IMR-90 (cell line): Measurements from ENCODE around the gene CEP290. TPM values are rescaled to one million over a fixed set of nuclear protein-coding genes. Genes with fewer than 3 reads are reported as not detected.

ENCODE experiments used
- ATAC-seq: fragments of 200-7000 bp; cut with Tn5 transposase; 2 replicates; pipeline ENCODE4 v1.9.1; 2020; ENCODE audit warnings: low read depth, mild to moderate bottlenecking, moderate library complexity
- BruUV-seq: library from RNA; stranded (reverse); fragments of 400-500 nt; replicated peaks from 2 replicates; lab custom pipeline; 2021; lab: Mats Ljungman, UMichigan
- CTCF ChIA-PET: fragments of 300-600 bp; formaldehyde crosslinking; extraction: SDS; loops from one replicate; lab custom pipeline; 2021; ENCODE audit warnings: antibody characterized with exemption; lab: Yijun Ruan, JAX
- POLR2A ChIA-PET: fragments of 300-600 bp; sonication (Branson Sonifier 250); formaldehyde crosslinking; loops from one replicate; lab custom pipeline; 2022; ENCODE audit warnings: antibody characterized with exemption; ENCODE audit not compliant: unreplicated experiment; lab: Charles Lee
- DNase-seq: peaks from one replicate; pipeline ENCODE4 v3.0.0; 2013
- H2AFZ ChIP-seq: replicated peaks from 2 replicates; pipeline ENCODE3; 2013; ENCODE audit warnings: low read length, mild to moderate bottlenecking; ENCODE audit not compliant: poor library complexity
- H2AK5ac ChIP-seq: 2 replicates; pipeline ENCODE4 v1.6.1; 2013; ENCODE audit warnings: low read depth, low read length, inconsistent platforms
- H2AK9ac ChIP-seq: replicated peaks from 2 replicates; pipeline ENCODE3; 2013; ENCODE audit warnings: mild to moderate bottlenecking, low read depth, low read length, moderate library complexity; ENCODE audit not compliant: poor library complexity
- H2BK120ac ChIP-seq: 2 replicates; pipeline ENCODE4 v1.6.1; 2013; ENCODE audit warnings: low read depth, low read length, inconsistent platforms
- H2BK15ac ChIP-seq: 3 replicates; pipeline ENCODE4 v1.6.1; 2013; ENCODE audit warnings: low read depth, low read length, inconsistent platforms
- H2BK20ac ChIP-seq: 2 replicates; pipeline ENCODE4 v1.6.1; 2013; ENCODE audit warnings: low read depth, mild to moderate bottlenecking, inconsistent platforms, low read length, moderate library complexity
- H2BK5ac ChIP-seq: 2 replicates; pipeline ENCODE4 v1.6.1; 2013; ENCODE audit warnings: mild to moderate bottlenecking, low read depth, low read length, inconsistent platforms; ENCODE audit not compliant: poor library complexity, severe bottlenecking
- H3K14ac ChIP-seq: replicated peaks from 2 replicates; pipeline ENCODE4 v1.6.1; 2013; ENCODE audit warnings: low read depth, low read length, inconsistent platforms
- H3K18ac ChIP-seq: 2 replicates; pipeline ENCODE4 v1.6.1; 2013; ENCODE audit warnings: low read depth, low read length, control low read depth
- H3K23ac ChIP-seq: 2 replicates; pipeline ENCODE4 v1.6.1; 2013; ENCODE audit warnings: low read depth, low read length, inconsistent platforms
- H3K27ac ChIP-seq: 2 replicates; pipeline ENCODE4 v1.5.1; 2013; ENCODE audit warnings: mild to moderate bottlenecking, control low read depth, low read length; ENCODE audit not compliant: insufficient read depth
- H3K27me3 ChIP-seq: 2 replicates; pipeline ENCODE4 v1.6.1; 2013; ENCODE audit warnings: low read length; ENCODE audit not compliant: control insufficient read depth, insufficient read depth
- H3K36me3 ChIP-seq: 2 replicates; pipeline ENCODE4 v1.6.1; 2013; ENCODE audit warnings: low read length, mixed read lengths; ENCODE audit not compliant: control insufficient read depth, insufficient read depth
- H3K4ac ChIP-seq: 2 replicates; pipeline ENCODE4 v1.6.1; 2013; ENCODE audit warnings: low read depth, low read length, inconsistent platforms
- H3K4me1 ChIP-seq: 2 replicates; pipeline ENCODE4 v1.6.1; 2013; ENCODE audit warnings: low read length, mixed read lengths; ENCODE audit not compliant: control insufficient read depth, insufficient read depth
- H3K4me2 ChIP-seq: 2 replicates; pipeline ENCODE4 v1.6.1; 2013; ENCODE audit warnings: low read depth, mild to moderate bottlenecking, control low read depth, low read length, moderate library complexity
- H3K4me3 ChIP-seq: 2 replicates; pipeline ENCODE4 v1.5.1; 2013; ENCODE audit warnings: low read depth, mild to moderate bottlenecking, control low read depth, low read length, moderate library complexity; ENCODE audit not compliant: insufficient read depth
- H3K56ac ChIP-seq: 2 replicates; pipeline ENCODE4 v1.6.1; 2013; ENCODE audit warnings: low read length, inconsistent platforms; ENCODE audit not compliant: insufficient read depth; ENCODE audit errors: extremely low read depth
- H3K79me1 ChIP-seq, 2 experiments: 2 replicates each; pipeline ENCODE4 v1.6.1; 2013; ENCODE audit warnings: low read length in 2 of 2, inconsistent platforms in 1 of 2, low read depth in 1 of 2
- H3K9ac ChIP-seq: 2 replicates; pipeline ENCODE4 v1.6.1; 2013; ENCODE audit warnings: low read depth, low read length, control low read depth
- H3K9me1 ChIP-seq: 2 replicates; pipeline ENCODE4 v1.6.1; 2013; ENCODE audit warnings: low read length, inconsistent platforms; ENCODE audit not compliant: insufficient read depth
- H3K9me3 ChIP-seq: 2 replicates; pipeline ENCODE4 v1.6.1; 2013; ENCODE audit warnings: low read length; ENCODE audit not compliant: control insufficient read depth, insufficient read depth
- H4K20me1 ChIP-seq: 2 replicates; pipeline ENCODE4 v1.6.1; 2013; ENCODE audit warnings: low read length, inconsistent platforms; ENCODE audit not compliant: insufficient read depth
- H4K5ac ChIP-seq: 2 replicates; pipeline ENCODE4 v1.6.1; 2013; ENCODE audit warnings: mild to moderate bottlenecking, low read depth, low read length, control low read depth
- H4K8ac ChIP-seq, 2 experiments: 2 replicates each; pipeline ENCODE4 v1.6.1; 2013; ENCODE audit warnings: low read depth in 2 of 2, low read length in 2 of 2, control low read depth in 1 of 2, inconsistent platforms in 1 of 2
- H4K91ac ChIP-seq: 2 replicates; pipeline ENCODE4 v1.6.1; 2013; ENCODE audit warnings: low read depth, low read length, inconsistent platforms; ENCODE audit not compliant: insufficient read depth
- BHLHE40 ChIP-seq: fragments of 150-350 bp; IDR thresholded peaks from 2 replicates; pipeline ENCODE4 v1.6.1; 2016; ENCODE audit warnings: mild to moderate bottlenecking, low read depth, low read length
- CEBPB ChIP-seq: IDR thresholded peaks from 2 replicates; pipeline ENCODE4 v1.6.1; 2012; ENCODE audit warnings: low read depth, low read length, improper control_type of control experiment
- CHD1 ChIP-seq: IDR thresholded peaks from 2 replicates; pipeline ENCODE4 v1.6.1; 2012; ENCODE audit warnings: low read depth, low read length, improper control_type of control experiment
- FOS ChIP-seq: fragments of 150-350 bp; IDR thresholded peaks from 2 replicates; pipeline ENCODE4 v1.6.1; 2016; ENCODE audit warnings: low read depth, low read length
- MAFK ChIP-seq: IDR thresholded peaks from 2 replicates; pipeline ENCODE4 v1.6.1; 2012; ENCODE audit warnings: low read depth, low read length, improper control_type of control experiment
- MAZ ChIP-seq: IDR thresholded peaks from 2 replicates; pipeline ENCODE4 v1.6.1; 2012; ENCODE audit warnings: low read depth, mild to moderate bottlenecking, low read length, improper control_type of control experiment, moderate library complexity, borderline replicate concordance
- MXI1 ChIP-seq: IDR thresholded peaks from 2 replicates; pipeline ENCODE4 v1.6.1; 2012; ENCODE audit warnings: low read depth, mild to moderate bottlenecking, low read length, moderate library complexity, borderline replicate concordance
- NFE2L2 ChIP-seq: fragments of 150-350 bp; IDR thresholded peaks from 2 replicates; pipeline ENCODE4 v1.6.1; 2016; ENCODE audit warnings: low read depth, mild to moderate bottlenecking, low read length
- POLR2A ChIP-seq: IDR thresholded peaks from 2 replicates; pipeline ENCODE4 v1.6.1; 2012; ENCODE audit warnings: mild to moderate bottlenecking, low read depth, low read length
- RAD21 ChIP-seq: IDR thresholded peaks from 2 replicates; pipeline ENCODE4 v1.6.1; 2012; ENCODE audit warnings: low read length, improper control_type of control experiment
- RCOR1 ChIP-seq: IDR thresholded peaks from 2 replicates; pipeline ENCODE4 v1.6.1; 2012; ENCODE audit warnings: mild to moderate bottlenecking, low read length, improper control_type of control experiment; ENCODE audit not compliant: insufficient replicate concordance
- RFX5 ChIP-seq: IDR thresholded peaks from 2 replicates; pipeline ENCODE4 v1.8.0; 2012; ENCODE audit warnings: low read depth, mild to moderate bottlenecking, low read length, moderate library complexity
- SMC3 ChIP-seq: fragments of 150-350 bp; IDR thresholded peaks from 2 replicates; pipeline ENCODE4 v1.6.1; 2016; ENCODE audit warnings: low read depth, mild to moderate bottlenecking, antibody characterized with exemption, low read length, moderate library complexity
- WGBS, 2 experiments: methylation state at CpG; one replicate each; pipeline versions ENCODE4 v1.1.5 to v1.1.7; 2013; ENCODE audit warnings: missing lambda C conversion rate in 2 of 2; ENCODE audit not compliant: insufficient read length in 1 of 2; ENCODE audit errors: extremely low coverage in 2 of 2; 5-methylcytosine and 5-hydroxymethylcytosine counted together
- dilution Hi-C: fragments of 300-500 bp; cut with HindIII; formaldehyde crosslinking; loops from one replicate; pipeline ENCODE4 v1.14.3; 2018; ENCODE audit warnings: low sequenced_read_pairs; ENCODE audit not compliant: unreplicated experiment
- in situ Hi-C: fragments of 300-500 bp; cut with MboI; formaldehyde crosslinking; loops from 3 replicates; pipeline ENCODE4 v1.14.3; 2019; ENCODE audit warnings: low sequenced_read_pairs, inconsistent platforms, mixed read lengths
- intact Hi-C: fragments of 100-400 bp; cut with micrococcal nuclease; formaldehyde crosslinking; loops from 2 replicates; pipeline ENCODE4 v1.10.0; 2022
- polyA plus RNA-seq, 3 experiments: library from polyadenylated mRNA; depleted of rRNA; stranded (reverse); fragments of >200 nt; gene quantifications; 2 replicates each; pipeline ENCODE4 v1.2.3, GENCODE V29; 2012; ENCODE audit warnings: low replicate concordance in 1 of 3
- total RNA-seq: library from RNA; depleted of rRNA; stranded (reverse); fragments of >200 nt; gene quantifications from 2 replicates; pipeline ENCODE4 v1.2.3, GENCODE V29; 2012
- TF ChIP-seq, protein P1 (sequence below): conservative IDR thresholded peaks from 2 replicates; pipeline ENCODE4 v1.5.1; 2012; ENCODE audit warnings: mild to moderate bottlenecking, low read depth, low read length, improper control_type of control experiment
- TF ChIP-seq, protein P2 (sequence below): fragments of 150-350 bp; IDR thresholded peaks from 2 replicates; pipeline ENCODE4 v1.6.1; 2016; ENCODE audit warnings: low read depth, mild to moderate bottlenecking, low read length, moderate library complexity, borderline replicate concordance
- TF ChIP-seq, protein P3 (sequence below): fragments of 150-350 bp; IDR thresholded peaks from 2 replicates; pipeline ENCODE4 v1.6.1; 2017; ENCODE audit warnings: mild to moderate bottlenecking, antibody characterized with exemption, low read length, low read depth

The CEP290 gene
- total and polyA plus RNA-seq, 2 of the 4 experiments (the other 2 are of a cell fraction): 4.3 to 7.9 TPM

DNA sequence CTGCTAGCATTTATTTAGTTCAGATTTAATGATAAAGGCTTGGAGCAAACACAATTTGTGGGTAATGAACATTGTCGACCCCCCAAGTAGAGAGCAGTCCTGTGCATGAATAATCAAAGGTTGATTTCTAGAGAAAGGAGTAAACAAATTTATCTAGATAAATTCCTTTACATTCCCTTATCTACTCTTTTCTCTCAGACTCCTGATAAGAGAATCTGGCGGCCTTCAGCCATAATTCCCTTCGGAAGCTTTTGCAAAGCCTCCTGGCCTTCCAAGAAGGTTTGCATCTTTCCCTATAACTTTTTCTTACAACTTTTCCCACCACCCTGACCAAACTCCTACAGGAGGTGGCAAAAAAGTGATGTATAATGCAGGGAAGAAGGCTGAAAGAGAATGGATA lies 42.3 kb upstream of the CEP290 start:
- Histone ChIP-seq H2AK5ac (no peak overlapping the region), H2BK5ac (no peak overlapping the region), H3K4me2 (no peak overlapping the region), H4K91ac (no peak overlapping the region), H3K9me3 (no peaks in the 10 kb centered on the region), H2AK9ac (no peak overlapping the region), H3K27me3 (no peaks in the 10 kb centered on the region), H3K4me1 (no peaks in the 10 kb centered on the region), H4K8ac (no peak overlapping the region), H3K18ac (no peak overlapping the region), H3K36me3 (peaks cover 7% of the 10 kb centered on the region), H3K4me3 (no peak overlapping the region), H3K23ac (no peak overlapping the region), H2BK20ac (no peak overlapping the region), H3K9ac (no peak overlapping the region), H2BK120ac (no peak overlapping the region), H3K79me1 (no peaks in the 10 kb centered on the region; a peak in 1 of 4 replicates), H3K27ac (no peak overlapping the region), H2BK15ac (no peak overlapping the region), H4K20me1 (no peaks in the 10 kb centered on the region), H3K56ac (no peak overlapping the region), H2AFZ (no peak overlapping the region), H4K5ac (no peak overlapping the region), H3K4ac (no peak overlapping the region), H3K9me1 (no peaks in the 10 kb centered on the region), H3K14ac (no peak overlapping the region)
- dilution Hi-C loops (no loop called here), intact Hi-C loops (no loop called here), in situ Hi-C loops (no loop called here)
- ChIA-PET POLR2A (no interaction called here), CTCF (no interaction called here)
- no peak for TF ChIP-seq POLR2A
- no peak for TF ChIP-seq SMC3
- no peak for TF ChIP-seq RAD21
- TF ChIP-seq MAZ: no peak
- TF ChIP-seq RFX5: no peak
- no peak for TF ChIP-seq CEBPB
- no peak for TF ChIP-seq MAFK
- no peak for TF ChIP-seq FOS
- TF ChIP-seq, protein P1, sequence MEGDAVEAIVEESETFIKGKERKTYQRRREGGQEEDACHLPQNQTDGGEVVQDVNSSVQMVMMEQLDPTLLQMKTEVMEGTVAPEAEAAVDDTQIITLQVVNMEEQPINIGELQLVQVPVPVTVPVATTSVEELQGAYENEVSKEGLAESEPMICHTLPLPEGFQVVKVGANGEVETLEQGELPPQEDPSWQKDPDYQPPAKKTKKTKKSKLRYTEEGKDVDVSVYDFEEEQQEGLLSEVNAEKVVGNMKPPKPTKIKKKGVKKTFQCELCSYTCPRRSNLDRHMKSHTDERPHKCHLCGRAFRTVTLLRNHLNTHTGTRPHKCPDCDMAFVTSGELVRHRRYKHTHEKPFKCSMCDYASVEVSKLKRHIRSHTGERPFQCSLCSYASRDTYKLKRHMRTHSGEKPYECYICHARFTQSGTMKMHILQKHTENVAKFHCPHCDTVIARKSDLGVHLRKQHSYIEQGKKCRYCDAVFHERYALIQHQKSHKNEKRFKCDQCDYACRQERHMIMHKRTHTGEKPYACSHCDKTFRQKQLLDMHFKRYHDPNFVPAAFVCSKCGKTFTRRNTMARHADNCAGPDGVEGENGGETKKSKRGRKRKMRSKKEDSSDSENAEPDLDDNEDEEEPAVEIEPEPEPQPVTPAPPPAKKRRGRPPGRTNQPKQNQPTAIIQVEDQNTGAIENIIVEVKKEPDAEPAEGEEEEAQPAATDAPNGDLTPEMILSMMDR: no peak
- TF ChIP-seq NFE2L2: no peak
- no peak for TF ChIP-seq RCOR1
- TF ChIP-seq MXI1: no peak
- no peak for TF ChIP-seq BHLHE40
- TF ChIP-seq, protein P2, sequence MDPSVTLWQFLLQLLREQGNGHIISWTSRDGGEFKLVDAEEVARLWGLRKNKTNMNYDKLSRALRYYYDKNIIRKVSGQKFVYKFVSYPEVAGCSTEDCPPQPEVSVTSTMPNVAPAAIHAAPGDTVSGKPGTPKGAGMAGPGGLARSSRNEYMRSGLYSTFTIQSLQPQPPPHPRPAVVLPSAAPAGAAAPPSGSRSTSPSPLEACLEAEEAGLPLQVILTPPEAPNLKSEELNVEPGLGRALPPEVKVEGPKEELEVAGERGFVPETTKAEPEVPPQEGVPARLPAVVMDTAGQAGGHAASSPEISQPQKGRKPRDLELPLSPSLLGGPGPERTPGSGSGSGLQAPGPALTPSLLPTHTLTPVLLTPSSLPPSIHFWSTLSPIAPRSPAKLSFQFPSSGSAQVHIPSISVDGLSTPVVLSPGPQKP: no peak
- TF ChIP-seq, protein P3, sequence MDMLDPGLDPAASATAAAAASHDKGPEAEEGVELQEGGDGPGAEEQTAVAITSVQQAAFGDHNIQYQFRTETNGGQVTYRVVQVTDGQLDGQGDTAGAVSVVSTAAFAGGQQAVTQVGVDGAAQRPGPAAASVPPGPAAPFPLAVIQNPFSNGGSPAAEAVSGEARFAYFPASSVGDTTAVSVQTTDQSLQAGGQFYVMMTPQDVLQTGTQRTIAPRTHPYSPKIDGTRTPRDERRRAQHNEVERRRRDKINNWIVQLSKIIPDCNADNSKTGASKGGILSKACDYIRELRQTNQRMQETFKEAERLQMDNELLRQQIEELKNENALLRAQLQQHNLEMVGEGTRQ: no peak
- TF ChIP-seq CHD1: no peak
- BruUV-seq: no TSS peak
- ATAC-seq (no peak), DNase-seq (no peak)
- no CpG with 5 or more reads among the region's 3 CpGs for WGBS, 2 experiments
